GM12892 (cell line): ENCODE results near the gene MYO10.

Experiments
- DNase-seq: peaks from one replicate; pipeline ENCODE4 v3.0.0; 2011; ENCODE audit not compliant: insufficient read length
- FAIRE-seq: peaks from 2 replicates; lab custom pipeline; 2011; peaks lifted over from hg19 to GRCh38; lab: Jason Lieb, UNC
- POLR2A ChIP-seq: IDR thresholded peaks from 2 replicates; pipeline ENCODE4 v1.6.1; 2011; ENCODE audit warnings: low read depth, low read length, control low read depth
- POLR2AphosphoS5 ChIP-seq: IDR thresholded peaks from 2 replicates; pipeline ENCODE4 v1.6.1; 2011; ENCODE audit warnings: low read depth, low read length, control low read depth
- TAF1 ChIP-seq: IDR thresholded peaks from 2 replicates; pipeline ENCODE4 v1.6.1; 2011; ENCODE audit warnings: low read depth, mild to moderate bottlenecking, control low read depth, low read length, borderline replicate concordance

Gene MYO10

DNA sequence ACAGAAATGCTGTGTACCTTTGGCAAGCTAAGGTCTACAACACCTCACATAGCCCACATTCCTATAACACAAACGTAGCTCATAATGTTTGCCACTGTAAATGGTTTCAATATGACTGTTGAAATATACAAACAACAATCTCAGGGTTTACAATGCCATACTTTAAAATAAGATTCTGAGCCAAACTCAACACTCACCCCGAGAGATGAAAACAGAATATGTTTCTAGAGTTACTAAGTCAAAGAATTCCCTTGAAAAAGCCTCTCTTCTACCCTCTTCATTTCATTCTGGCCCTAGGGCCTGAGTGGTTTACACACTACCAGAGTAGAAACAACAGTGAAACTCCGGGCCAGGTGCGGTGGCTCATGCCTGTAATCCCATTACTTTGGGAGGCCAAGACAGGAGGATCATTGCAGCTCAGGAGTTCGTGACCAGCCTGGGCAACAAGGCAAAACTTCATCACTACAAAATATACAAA, 72.6 kb downstream of the MYO10 start:
- no peak for DNase-seq
- no peak for FAIRE-seq
- TF ChIP-seq TAF1 (no peak), POLR2A (no peak), POLR2AphosphoS5 (no peak)

DNA sequence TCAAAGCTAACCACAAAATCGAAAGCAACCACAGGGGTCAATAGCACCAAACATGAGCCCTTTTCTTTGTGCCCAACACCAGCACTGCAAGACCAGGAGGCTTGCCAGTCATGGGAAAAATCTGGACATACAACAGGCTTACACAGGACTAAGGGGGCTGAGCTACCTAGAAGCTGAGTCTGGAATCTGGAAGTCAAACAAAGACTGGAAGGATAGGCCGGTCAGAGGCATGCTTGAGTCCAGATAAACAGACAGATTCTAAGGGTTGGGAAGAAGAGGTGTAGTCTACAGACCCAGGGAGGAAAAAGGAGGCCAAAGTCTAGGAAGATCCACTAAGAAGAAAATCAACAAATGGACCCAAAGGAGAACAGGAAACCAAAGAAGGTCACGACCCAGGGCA, 73.3 kb downstream of the MYO10 start:
- TF ChIP-seq TAF1 (no peak), POLR2A (no peak), POLR2AphosphoS5 (no peak)
- DNase-seq (no peak), FAIRE-seq (no peak)

DNA sequence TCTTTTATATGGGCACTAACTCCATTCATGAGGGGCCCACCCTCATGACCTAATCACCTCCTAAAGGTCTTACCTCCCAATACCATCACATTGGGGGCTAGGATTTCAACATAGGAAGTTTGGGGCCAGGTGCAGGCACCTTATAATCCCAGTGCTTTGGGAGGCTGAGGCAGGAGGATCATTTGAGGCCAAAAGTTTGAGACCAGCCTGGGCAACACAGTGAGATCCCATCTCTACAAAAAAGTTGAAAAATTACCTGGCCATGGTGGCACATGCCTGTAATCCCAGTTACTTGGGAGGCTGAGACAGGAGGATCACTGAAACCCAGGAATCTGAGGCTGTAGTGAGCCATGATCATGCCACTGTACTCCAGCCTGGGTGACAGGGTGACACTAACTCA, 76.7 kb downstream of the MYO10 start:
- DNase-seq (no peak), FAIRE-seq (no peak)
- TF ChIP-seq POLR2A (no peak), TAF1 (no peak), POLR2AphosphoS5 (no peak)

DNA sequence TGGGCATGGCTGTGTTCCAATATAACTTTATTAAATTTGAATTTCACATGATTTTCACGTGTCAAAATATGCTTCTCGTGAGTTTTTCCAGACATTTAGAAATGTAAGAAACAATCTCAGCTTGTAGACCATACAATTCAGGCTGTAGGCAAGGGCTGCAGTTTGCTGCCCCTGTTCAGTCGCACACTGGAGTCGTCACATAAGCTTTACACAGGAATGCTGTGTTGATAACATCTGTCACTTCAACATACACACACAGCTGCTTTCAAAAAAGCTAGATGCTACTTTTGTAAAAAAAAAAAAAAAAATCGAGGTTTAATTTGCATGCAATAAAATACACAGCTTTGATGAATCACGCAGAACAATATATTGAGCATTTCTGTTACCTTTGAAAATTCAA, 77.9 kb downstream of the MYO10 start:
- TF ChIP-seq POLR2A (no peak), TAF1 (no peak), POLR2AphosphoS5 (no peak)
- no peak for FAIRE-seq
- DNase-seq, result no peak

DNA sequence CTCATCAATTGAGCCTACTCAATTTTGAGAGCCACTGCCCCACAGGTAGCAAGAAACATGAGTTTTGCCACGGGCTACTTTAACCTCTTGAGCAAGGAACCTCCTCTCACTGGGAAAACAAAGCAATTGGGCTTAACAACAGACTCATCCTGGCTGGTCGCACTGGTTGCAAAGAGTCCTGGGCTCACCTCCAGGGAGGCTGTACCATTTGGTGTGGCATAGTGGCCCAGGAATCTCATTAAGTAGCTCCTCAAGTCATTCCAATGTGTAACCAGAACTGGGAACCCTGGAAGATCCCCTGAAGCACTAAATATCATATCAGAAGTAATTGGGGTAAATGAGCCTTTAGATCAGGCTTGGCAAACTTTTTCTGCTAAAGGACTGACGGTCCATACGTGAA, 78.5 kb downstream of the MYO10 start:
- FAIRE-seq, result no peak
- DNase-seq, result no peak
- TF ChIP-seq POLR2A, result no peak
- no peak for TF ChIP-seq POLR2AphosphoS5
- no peak for TF ChIP-seq TAF1

DNA sequence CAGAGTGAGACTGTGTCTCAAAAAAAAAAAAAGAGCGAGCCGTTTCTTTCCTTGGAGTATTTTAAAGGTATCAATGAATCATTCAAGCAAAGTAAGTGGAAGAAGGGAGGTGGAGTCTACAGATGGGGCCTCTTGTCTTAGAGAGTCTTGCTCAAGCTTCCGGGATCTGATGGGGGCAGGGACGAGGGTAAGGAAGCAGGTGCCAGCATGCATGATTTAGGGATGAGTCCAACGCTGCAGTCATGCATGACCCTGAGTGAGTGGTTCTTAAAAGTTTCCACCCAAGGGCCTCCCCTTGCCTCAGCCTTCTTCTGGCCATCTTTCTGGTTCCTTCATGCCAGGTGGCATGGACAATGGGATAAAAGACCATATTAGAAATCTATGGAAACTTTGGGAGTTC, 79.6 kb downstream of the MYO10 start:
- no peak for TF ChIP-seq TAF1
- no peak for TF ChIP-seq POLR2AphosphoS5
- TF ChIP-seq POLR2A, result no peak
- DNase-seq (no peak), FAIRE-seq (no peak)

DNA sequence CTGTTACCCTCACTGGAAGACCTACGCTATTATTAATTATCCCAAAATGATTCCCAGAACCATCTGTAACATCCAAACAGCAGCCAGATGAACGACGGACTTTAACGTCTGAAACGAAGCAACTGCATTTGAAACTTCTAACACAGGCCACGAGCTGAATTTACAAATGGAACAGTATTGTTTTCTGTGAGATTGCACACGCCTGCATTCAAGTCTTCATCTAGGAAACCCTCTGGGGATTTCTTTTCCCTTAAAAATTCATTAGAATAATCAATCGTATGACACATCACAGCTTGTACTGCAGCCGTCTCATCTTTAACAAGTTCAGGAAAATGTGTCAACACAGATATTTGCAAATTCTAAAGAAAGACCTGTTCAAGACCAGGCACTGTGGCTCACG, 80.2 kb downstream of the MYO10 start:
- no peak for FAIRE-seq
- DNase-seq, result no peak
- TF ChIP-seq POLR2AphosphoS5, result no peak
- TF ChIP-seq TAF1, result no peak
- TF ChIP-seq POLR2A, result no peak

DNA sequence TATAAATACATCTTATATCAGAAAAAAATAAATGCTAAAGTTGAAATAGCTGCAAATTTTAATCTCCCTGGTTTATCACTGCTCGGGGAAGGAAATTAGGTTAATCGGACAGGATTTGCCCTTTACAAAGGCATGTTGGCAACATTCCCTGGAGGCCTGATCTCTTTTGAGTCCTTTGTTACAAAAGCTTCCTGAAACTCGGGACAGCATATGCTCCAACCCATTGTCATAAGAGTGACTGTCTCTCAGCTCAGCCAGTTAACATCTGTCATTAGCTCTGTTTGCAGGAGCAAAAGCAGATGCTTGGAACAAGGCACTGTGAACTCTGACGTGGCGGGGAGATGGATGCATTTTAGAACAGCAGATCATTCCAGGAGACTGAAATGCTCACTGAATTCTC, 80.6 kb downstream of the MYO10 start:
- DNase-seq (no peak), FAIRE-seq (no peak)

DNA sequence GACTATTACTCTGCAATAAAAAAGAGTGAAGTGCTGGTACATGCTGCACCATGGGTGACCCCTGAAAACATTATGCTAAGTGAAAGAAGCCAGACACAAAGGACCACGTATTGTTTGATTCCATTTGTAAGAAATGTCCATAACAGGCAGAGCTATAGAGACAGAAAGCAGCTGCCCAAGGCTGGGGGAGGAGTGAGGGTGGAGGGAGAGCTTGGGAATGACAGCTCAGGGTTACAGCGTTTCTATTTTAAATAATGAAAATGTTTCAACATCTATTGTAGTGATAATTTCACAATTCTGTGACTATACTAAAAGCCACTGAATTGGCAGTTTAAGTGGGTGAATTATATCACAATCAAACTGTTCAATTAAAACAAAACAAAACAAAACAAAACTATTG, 81.7 kb downstream of the MYO10 start:
- DNase-seq (no peak), FAIRE-seq (no peak)
- TF ChIP-seq POLR2AphosphoS5 (no peak), POLR2A (no peak), TAF1 (no peak)

More for the DNA sequence above, 80.6 kb downstream of the MYO10 start:
- TF ChIP-seq POLR2AphosphoS5, result no peak
- TF ChIP-seq TAF1, result no peak
- TF ChIP-seq POLR2A, result no peak

DNA sequence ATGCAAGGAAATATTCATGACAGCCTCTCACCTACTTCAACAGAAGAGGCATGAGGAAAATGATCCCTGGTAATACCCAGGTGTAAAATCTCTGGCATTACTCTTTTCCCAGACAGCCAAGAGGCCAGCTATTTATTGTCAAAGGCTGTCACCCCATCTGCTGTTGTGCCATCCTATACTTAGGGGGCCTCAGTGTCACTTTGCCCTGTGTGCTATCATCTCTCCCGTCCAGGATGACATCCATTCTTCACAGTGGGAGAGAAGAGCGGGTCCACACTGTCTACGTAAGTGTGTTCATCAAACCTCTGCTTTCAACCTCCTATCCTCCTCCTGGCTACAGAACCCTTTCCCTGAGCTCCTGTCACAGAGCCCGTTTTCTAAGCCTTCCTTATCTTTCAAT, 82.6 kb downstream of the MYO10 start:
- TF ChIP-seq POLR2AphosphoS5 (no peak), TAF1 (no peak), POLR2A (no peak)
- FAIRE-seq, result no peak
- no peak for DNase-seq

DNA sequence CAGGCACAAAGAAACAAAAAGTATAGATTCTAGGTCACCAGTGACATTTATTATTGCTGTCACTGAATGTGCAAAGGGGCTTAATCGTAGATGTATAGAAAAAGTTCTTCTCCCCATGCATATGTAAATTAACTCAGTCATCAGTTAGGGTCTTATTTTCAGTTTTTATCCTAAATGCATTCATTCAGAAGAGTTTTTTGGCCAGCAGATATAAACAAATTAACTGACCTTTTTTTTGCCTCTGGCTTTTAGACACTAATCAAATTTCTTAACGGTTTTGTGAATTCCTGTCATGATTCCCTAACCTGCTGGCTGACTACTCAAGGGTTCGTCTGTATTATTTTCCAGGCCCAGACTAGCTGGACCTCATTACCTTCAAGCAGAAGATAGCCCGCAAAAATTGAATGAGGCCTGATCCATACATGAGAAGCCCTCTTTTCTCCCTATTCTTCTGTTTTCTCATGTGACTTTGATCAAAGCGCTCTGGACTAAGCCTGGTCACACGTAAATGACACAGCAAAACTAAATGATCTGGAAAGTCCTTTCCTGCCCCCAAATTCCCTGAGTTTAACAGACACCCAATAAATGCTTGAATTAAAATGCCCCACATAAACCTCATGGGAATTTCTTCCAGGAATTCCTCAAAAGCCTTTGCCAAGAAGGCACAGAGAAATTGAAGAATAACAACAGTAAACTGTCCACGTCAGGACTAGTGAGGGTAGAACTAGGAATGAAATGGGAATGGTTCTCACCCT, 83.7 kb downstream of the MYO10 start:
- FAIRE-seq, result no peak
- no peak for DNase-seq
- TF ChIP-seq POLR2AphosphoS5 (no peak), POLR2A (no peak), TAF1 (no peak)

DNA sequence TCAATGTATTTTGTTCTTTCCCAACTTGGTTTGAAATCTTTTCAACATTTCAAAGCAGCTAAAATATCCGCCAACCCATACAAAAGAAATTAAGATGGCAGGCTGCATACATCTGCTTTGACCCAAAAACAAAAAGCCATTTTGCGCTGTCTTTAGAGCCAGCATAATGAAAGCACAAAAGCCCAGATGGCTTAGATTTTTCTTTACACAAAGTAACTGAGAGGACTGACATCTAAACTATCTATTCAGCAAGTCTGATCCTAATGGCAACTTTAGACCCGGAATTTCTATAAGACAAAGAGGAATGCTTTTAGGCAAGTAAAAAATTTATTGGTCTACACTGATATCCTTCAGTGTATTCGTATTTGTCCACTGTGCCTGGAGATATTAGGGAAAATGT, 86.3 kb downstream of the MYO10 start:
- TF ChIP-seq POLR2A (no peak), POLR2AphosphoS5 (no peak), TAF1 (no peak)
- DNase-seq (no peak), FAIRE-seq (no peak)

DNA sequence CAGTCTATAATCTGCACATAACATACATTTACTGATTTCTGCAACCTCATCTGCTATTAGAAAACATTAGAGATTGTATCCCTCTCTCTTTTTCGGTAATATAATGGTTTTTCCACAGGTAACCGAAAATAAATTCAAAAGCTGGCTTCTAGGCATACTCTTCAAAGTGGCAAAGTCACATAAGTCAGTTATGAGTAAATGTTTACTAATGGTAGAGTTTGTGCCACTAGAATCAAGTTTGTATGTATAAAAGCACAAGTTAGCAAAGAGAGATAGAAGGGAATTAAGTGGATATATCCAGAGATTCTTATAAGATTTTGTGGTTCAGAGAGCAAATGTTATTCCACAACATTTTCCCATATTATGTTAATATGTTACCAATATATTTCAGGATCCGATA, 86.9 kb downstream of the MYO10 start:
- TF ChIP-seq TAF1 (no peak), POLR2A (no peak), POLR2AphosphoS5 (no peak)
- FAIRE-seq (no peak), DNase-seq (no peak)
